A549 treated with AZD9567 at 1 μM for 4 hours (cell line): ENCODE measurements around the gene YPEL5. TPM values are rescaled to one million over a fixed set of nuclear protein-coding genes. Genes with fewer than 3 reads are reported as not detected.

ENCODE experiments used
- total RNA-seq: library from RNA; stranded (reverse); fragments of 200-300 nt; extraction: Qiagen RNA extraction; gene quantifications from 5 replicates; pipeline ENCODE4 v1.2.3, GENCODE V29; 2022; ENCODE audit not compliant: insufficient read depth

The YPEL5 gene
- 41.0 to 58.8 TPM (median 47.3 TPM) in 5 replicates for total RNA-seq

GRCh38 chr2:30146337-30147195 is at the start of gene YPEL5:
Gene YPEL5, plus strand, starts transcription at chr2:30147007. Its CDS starts 9,645 bp downstream, at chr2:30156652.

Other genes starting within 250 kb of the YPEL5 start
- not detected in 5 replicates for gene ALK, start 225.4 kb upstream of the YPEL5 start, total RNA-seq
- 93.0 to 147 TPM (median 117 TPM) in 5 replicates for gene LBH, start 84.5 kb downstream of the YPEL5 start, total RNA-seq